Inflammatory macrophage treated with lipopolysaccharide for 4 hours (primary cell): Measurements from ENCODE around the gene KARS1.

Source experiments
- DNase-seq: peaks from one replicate; pipeline ENCODE4 v3.0.0-alpha.2; 2020

The KARS1 gene

DNA sequence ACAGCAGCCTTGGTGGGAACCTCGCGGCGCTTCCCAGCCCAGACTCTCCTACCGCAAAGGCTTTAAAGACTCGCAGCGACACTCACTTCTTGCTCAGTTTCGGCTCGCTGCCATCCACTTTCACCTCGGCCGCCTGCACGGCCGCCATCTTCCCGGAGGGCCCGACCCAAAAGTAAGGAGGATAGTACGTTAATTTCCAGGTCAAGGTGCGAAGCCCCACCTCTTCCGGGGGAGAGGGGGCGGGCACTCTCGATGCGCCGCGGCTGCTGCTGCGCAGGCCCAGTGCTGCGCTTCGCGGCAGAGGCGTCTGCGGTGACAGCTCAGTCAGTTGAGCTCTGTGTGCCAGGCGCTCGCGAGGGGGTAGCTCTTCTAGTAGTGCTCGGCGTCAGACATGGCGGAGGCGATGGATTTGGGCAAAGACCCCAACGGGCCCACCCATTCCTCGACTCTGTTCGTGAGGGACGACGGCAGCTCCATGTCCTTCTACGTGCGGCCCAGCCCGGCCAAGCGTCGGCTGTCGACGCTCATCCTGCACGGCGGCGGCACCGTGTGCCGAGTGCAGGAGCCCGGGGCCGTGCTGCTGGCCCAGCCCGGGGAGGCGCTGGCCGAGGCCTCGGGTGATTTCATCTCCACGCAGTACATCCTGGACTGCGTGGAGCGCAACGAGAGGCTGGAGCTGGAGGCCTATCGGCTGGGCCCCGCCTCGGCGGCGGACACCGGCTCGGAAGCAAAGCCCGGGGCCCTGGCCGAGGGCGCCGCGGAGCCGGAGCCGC is at the start of gene KARS1, which contains the start of gene TERF2IP:
Gene KARS1 (minus strand): TSS at position 174 of the 773 bp plus-strand sequence. CDS start 26 bp downstream, at position 148.
Gene TERF2IP (plus strand): TSS at position 282 of the 773 bp plus-strand sequence. CDS start 110 bp downstream, at position 392.
- peak; percentile 95 for DNase-seq

DNA sequence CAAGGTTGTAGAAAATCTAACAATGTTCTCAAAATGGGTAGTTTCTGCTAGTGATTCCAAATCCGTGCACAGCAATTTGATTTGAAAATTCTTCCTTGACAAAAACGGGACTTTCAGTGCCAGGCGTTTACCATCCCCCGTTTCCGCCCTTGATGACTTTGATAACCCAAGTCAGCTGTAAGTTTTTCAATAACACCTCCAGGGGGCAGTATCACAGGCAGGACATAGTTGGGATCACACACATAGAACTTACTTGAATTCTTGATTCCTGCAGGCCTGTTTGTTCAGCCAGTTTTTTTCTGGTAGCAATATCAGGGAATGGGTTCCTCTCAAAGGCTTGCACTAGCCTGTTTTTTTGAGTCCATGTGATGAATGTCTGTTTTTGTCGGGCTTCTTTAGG is 48.2 kb upstream of the KARS1 start:
- no peak for DNase-seq

GRCh38 chr16:75687361-75687760 is 39.9 kb upstream of the KARS1 start:
- DNase-seq = no peak

GRCh38 chr16:75682308-75682707 is 34.8 kb upstream of the KARS1 start:
- no peak for DNase-seq

DNA sequence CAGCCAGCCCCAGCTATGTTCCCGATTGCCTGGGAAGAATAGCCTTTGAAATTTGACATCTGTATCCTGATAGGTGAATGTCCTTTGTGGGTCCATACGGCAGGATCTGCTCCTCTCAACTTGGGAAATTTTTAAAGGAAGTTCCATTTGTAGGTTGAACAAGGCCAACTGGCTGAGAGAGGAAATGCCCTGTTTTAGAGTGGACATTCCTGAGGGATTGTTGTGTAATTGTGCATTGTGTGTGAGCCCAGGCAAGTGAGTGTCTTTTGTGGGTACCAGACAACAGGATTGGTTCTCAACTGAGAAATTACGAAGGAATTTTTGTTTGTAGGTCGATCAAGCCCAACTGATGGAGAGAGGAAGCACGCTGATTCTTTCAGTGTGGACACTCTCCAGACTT is 31.9 kb upstream of the KARS1 start:
- DNase-seq = no peak

- no peak for DNase-seq
These were observed 29.4 kb upstream of the KARS1 start, which contains the start of gene CPHXL2 for GRCh38 chr16:75676909-75677308. TSS of gene CPHXL2 (minus strand) at chr16:75677009. CDS start at chr16:75676999, 10 bp downstream.

DNA sequence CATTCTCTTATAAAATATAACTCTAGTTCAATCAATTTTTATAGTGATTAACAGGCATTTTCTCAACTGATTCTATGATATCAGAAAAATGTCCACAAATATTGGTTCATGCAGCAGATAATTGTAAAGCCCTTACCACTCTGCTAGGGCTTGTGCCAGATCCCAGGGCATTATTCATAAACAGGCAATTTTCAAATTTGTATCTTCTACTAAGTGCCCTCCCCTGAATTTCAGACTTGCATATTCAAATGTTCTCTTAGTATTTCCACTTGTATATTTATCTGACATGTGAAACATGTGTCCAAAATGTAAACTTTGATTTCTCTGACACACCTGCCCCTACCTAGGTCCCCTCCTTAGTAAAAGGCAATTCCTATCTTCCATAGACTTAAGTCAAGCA is 20.0 kb upstream of the KARS1 start:
- DNase-seq = no peak

DNA sequence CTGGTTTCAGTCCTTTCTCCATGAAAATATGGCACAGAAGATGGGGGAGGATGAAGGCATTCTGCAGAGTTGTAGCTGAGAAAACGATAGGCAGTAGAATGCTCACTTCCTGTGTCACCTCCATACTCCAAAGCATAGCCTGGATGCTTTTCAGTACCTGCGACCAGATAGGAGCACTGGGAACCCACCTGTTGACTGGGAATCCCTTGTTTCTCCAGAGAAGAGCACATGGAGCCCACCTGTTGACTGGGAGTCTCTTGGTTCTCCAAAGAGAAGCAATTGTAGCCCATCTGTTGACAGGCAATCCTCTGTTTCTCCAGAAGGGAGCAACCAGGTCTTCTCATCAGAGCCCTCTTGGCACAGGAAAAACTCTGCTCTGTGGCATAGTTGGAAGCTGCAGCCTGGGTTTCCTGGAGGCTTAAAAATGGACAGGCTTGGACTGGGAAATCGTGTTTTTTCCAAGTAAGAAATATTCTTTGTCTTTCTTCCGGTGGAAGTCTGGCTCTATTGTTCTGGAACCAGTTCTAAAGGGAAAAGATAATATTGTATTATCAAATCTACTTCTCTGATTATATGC is 13.3 kb upstream of the KARS1 start:
- DNase-seq = no peak

DNA sequence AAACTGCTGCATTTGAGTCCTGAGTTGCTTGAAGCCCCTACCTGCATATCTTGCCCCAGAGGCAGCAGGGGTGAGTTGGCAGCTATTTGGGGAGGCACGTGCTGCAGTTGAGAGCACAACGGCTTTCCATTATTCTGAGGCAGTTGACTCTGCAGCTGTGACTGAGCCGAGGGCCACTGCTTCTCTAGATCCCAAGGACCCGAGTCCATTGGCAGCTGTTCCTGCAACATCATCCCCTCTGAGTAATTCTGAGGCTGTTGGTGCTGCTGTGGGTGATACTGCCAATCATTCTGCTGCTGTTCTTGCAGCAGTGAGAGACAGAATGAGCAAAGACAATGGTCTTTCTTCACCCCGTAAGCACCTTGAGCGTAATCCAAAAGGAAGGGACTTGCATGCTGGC is 12.9 kb upstream of the KARS1 start:
- no peak for DNase-seq

- no peak for DNase-seq
These were observed 10.7 kb upstream of the KARS1 start for GRCh38 chr16:75658175-75658574.

- no peak for DNase-seq
These were observed 6.5 kb upstream of the KARS1 start for GRCh38 chr16:75653922-75654321.

DNA sequence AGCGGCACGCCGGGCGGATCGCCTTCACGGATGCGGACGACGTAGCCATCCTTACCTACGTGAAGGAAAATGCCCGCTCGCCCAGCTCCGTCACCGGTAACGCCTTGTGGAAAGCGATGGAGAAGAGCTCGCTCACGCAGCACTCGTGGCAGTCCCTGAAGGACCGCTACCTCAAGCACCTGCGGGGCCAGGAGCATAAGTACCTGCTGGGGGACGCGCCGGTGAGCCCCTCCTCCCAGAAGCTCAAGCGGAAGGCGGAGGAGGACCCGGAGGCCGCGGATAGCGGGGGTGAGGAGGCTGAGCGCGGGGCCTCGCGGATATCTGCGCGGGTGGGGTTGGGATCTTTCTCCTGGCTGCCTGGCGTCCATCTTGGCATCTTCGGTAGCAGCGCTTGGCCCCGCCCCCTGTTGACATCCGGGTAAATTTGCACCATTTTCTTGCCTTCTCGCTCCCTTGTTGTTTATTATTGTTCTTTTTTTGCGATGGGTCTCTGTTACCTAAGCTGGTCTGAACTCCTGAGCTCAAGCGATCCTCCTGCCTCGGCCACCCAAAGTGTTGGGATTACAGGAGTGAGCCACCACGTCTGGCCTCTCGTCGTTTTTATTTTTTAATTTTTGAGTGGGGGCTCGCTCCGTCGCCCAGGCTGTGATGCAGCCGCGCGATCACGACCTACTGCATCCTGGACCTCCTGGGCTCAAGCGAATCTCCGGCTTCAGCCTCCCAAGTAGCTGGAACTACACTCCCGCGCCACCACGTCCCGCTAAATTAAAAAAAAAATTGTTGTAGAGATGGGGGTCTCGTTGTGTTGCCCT is 1.0 kb upstream of the KARS1 start:
- peak; percentile 79 for DNase-seq

GRCh38 chr16:75647112-75647491 is 363 bp downstream of the KARS1 start:
- DNase-seq = peak; percentile 60

- DNase-seq = no peak
These were observed 3.0 kb downstream of the KARS1 start for GRCh38 chr16:75644240-75645012.

- DNase-seq = no peak
These were observed 6.9 kb downstream of the KARS1 start for GRCh38 chr16:75640598-75640997.

- DNase-seq = no peak
These were observed 12.4 kb downstream of the KARS1 start for GRCh38 chr16:75635036-75635435.

DNA sequence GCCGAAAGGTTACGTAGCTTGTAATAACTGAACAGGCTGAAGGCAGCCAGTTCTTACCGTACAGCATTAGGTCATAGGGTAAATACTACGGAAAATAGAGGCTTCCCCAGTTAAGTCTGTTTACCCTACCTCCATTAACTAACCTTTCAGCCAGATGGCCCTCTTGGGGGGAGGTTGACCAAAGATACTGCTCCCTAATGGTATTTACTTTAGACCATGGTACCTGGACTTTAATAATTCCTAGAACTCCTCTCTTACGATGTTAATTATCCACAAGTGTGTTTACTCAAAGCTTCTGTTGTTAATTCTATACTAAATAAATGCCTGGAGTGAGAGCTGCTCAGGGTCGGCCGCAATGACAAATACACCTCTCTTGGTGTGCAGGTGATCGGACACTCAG is 14.6 kb downstream of the KARS1 start:
- no peak for DNase-seq

- no peak for DNase-seq
These were observed 17.4 kb downstream of the KARS1 start for GRCh38 chr16:75630052-75630451.

GRCh38 chr16:75629132-75629531 is 18.3 kb downstream of the KARS1 start:
- no peak for DNase-seq

DNA sequence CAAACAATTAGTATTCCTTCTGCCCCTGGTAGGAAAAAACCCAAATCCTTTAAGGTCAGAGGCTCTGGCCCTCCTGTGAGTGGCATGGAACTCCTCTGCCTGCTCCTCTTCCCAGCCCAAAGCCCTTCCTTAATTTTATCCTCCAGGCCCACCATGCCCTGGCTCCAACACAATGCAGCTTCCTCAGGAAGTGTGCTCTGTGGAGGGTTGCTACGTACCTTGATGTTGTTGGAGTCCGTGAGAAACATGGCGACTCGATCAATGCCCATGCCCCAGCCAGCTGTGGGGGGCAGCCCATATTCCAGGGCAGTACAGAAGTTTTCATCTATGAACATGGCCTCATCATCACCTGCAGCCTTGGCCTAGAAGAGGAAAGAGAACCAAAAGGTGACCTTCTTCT is 19.1 kb downstream of the KARS1 start:
- no peak for DNase-seq

DNA sequence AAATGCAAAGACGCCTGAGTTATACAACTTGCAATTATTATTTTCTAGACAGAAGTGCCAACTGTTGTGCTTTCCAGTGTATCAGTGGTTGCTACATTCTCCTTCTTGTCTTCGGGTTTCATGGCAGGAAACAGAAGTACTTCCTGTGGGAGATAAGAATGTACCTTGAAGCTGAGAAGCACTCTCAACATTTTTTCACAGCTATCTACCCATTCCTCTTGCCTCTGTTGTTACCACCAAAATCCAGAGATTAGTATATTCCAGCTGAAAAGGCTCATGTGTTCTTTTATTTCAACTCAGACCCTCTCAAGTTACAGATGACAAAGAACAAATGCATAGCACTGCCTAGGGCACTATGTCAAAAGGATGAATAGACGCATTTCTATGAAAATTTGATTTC is 19.6 kb downstream of the KARS1 start:
- no peak for DNase-seq

DNA sequence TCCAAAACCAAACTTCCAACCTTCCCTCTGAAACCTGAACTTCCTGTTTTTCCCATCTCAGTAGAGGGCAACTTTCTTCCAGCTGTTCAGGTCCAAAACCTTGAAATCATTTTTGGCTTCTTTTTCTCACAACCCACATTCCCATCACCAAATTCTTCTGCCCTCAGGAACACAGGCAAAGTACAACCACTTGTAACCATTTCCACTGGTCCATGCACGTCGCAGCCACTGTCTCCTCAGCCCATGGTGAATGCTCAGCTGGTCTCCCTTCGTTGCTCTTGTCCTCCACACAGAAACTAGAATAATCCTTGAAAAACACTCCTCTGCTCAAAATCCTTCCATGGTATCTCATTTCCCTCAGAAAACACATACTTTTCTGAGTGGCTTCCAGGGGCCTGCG is 20.7 kb downstream of the KARS1 start:
- DNase-seq = no peak

DNA sequence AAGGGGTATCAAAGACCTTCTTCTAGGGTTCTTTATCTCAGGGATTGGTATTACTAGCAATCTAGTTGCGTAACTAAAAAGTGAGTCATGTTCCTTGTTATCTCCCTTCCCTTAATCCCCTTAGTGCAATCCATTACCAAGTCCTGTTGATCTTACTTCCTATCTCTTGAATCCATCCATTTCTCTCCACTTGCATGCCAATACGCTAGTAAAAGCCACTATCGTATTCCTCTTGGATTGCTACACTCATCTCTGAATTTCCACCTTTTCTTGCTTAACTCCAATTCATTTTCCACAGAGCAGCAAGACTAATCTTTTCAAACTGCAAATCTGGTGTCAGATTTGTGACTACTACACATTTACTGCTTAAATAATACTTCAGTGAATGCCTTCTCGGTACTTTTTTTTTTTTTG is 22.5 kb downstream of the KARS1 start:
- DNase-seq = peak; percentile 25
